ENCODE data around the gene MOXD1.

MOXD1 gene

GRCh38 chr6:132400883-132401617, at the start of gene MOXD1:
TSS of gene MOXD1 (minus strand) at chr6:132401475. CDS start at chr6:132401426, 49 bp downstream.
- no peak for FAIRE-seq

GRCh38 chr6:132446855-132447241, 45.6 kb upstream of the MOXD1 start:
- FAIRE-seq, result no peak

- FAIRE-seq, result no peak
Observed at GRCh38 chr6:132446141-132446854, 45.0 kb upstream of the MOXD1 start.

GRCh38 chr6:132445201-132445951, 44.1 kb upstream of the MOXD1 start:
- FAIRE-seq, result no peak

DNA sequence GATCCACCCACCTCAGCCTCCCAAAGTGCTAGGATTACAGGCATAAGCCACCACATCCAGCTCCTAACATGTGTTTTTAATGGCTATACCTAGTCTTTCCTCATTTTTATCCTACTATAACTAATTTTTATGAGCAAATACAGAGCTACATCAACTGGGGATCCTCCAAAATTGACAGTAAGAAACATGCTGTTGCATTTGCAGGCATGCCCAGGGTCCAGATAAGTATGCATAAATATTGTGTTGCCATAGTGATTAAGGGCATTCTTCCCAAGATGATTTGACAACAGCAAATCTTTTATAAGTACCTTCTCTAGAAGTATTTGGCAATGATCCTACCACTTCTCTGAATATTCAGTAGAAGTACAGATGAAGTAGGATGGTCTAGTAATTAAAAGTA, 41.9 kb upstream of the MOXD1 start:
- FAIRE-seq, result no peak

- no peak for FAIRE-seq
Observed at GRCh38 chr6:132430110-132430509, 28.8 kb upstream of the MOXD1 start.

GRCh38 chr6:132425176-132425575, 23.9 kb upstream of the MOXD1 start:
- no peak for FAIRE-seq

GRCh38 chr6:132423839-132424238, 22.6 kb upstream of the MOXD1 start:
- FAIRE-seq, result no peak

GRCh38 chr6:132418235-132418965, 17.1 kb upstream of the MOXD1 start:
- no peak for FAIRE-seq

- no peak for FAIRE-seq
Observed at GRCh38 chr6:132414761-132415160, 13.5 kb upstream of the MOXD1 start.

DNA sequence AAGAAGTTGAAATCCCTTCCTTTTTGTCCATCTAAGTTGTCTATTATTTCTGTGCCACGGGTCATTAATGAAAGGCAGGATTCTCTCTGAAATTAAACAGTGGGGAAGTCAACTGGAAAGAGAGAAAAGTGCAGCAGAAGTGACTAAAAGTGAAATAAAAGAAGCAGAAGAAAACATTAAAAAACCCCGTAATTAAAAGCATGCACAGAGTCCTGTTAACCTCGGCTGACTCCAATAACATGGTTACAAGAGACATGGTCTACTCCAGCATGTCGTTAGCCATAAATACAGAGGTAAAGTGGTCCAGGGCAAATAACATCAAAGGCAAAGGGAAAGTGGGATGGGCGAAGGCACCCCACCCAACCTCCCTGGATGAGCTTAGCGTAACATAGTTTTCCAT, 13.0 kb upstream of the MOXD1 start:
- FAIRE-seq, result no peak

DNA sequence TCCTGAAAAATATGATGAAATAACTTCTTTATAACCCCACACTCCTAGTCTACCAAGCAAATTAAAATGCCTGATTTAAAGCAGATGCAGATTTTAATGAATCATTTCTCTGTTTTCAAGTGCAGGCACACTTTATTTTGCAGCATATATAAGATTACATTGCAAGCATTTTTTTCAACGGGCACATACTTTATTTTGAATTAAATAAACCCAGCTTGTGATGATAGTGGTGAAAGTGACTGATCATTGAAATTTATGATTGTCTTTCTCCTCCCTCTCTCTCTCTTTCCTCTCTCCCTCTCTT, 12.2 kb upstream of the MOXD1 start:
- no peak for FAIRE-seq

DNA sequence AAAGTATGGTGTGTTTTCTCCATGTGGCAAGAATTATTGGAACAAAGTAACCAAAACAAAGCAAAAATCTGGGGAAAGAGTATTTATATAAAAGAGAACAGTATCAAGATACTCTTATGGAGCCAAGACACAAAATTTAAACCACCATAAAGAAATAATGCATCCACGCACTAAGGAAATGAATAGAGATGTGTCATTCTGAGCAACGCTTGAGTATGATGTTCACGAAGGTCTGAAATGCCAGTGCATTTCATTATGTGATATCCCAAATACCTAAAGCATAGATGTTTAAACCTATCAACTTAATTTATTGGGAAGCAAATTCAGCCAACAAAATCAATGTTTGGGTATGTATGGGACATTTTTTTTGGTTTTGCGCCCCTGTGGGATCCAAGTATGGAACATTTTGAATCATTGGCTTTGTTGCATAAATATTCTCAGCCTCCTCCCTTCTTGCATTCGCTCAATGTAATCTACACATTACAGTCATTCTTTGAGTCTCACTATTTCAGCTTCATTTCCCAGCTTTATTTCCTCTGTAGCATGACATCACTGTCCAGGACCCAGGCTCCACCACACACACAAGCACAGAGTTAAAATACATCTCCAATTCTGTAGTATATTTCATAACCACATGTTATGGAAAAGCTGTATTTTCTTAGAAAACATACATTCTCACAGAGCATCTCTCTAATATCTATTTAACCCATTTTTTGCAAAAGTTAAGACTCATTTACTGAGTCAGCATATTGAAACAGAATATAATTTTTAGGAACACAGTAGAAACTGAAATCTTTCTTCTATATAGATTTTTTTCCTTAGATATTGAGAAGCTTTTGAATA, 11.6 kb upstream of the MOXD1 start:
- no peak for FAIRE-seq

GRCh38 chr6:132411296-132411695, 10.0 kb upstream of the MOXD1 start:
- no peak for FAIRE-seq

- FAIRE-seq, result no peak
Observed at GRCh38 chr6:132410830-132411229, 9.6 kb upstream of the MOXD1 start.

DNA sequence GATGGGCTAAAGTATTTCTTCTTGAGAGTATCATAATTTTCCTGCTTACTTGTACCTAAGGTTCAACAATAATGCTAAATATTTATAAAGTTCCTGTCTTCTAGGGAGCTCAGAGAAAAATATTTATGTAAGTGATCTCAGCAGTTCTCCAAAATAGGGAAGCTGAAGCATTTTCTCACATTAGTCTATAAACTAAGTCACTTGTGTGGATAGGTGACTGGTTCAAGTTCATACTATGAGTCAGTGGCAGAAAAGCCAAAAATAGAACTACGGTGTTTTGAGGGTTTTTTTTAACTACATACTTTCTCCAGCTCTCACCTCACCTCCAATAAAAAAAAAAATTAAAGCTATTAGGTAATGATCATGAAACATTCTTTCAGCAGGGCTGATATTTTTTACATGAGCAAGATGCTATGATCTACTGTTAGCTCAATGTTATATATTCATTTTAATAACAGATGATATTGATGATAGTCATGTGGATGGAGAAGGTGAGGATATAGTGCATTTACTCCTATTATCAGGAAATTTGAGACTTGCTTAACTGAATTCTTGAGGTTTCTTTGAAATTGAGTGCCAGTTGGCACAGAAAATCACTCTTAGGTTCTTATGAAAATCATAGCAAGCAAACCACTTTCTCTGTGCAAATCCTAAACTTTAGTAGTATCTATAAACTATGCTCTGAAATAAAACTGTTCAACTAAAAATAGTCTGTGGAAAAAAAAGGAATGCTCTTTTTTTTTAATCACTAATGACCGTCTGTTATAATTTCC, 4.1 kb upstream of the MOXD1 start:
- FAIRE-seq, result no peak

- no peak for FAIRE-seq
Observed at GRCh38 chr6:132404736-132405135, 3.5 kb upstream of the MOXD1 start.

- FAIRE-seq, result no peak
Observed at GRCh38 chr6:132404330-132404729, 3.1 kb upstream of the MOXD1 start.

DNA sequence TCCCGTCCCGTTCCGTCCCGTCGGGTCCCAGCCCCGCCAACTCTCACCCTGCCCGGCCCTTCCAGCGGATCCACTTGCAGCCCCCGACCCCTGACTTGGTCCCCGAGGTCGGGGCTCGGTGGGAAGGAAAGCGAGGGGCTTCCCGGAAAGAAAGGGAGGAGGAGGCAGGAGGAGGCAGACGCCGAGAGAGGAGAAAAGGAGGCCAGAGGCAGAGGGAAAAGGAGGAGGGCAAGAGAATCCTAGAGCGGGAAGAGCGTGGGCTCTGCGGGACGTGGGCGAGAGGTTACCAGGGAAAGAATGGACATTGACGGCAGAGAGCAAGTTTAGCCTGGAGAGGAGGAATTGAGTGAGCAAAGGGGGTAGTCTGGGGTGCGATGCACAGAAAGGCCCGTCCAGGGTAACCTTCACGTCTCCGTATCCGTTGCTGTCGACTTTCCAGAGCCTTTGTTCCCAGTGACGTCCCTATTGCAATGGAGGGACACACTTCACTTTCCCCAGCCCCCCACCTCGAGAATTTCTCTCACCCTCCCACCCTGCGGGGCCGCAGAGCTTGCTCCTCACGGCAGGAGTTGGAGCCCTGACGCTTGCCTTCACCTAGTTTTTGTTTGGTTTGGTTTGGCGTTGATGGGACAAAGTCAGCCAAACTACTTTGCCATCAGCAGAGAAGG, 477 bp upstream of the MOXD1 start:
- FAIRE-seq, result no peak

GRCh38 chr6:132400555-132400882, 756 bp downstream of the MOXD1 start:
- FAIRE-seq, result no peak

Measured in islet of Langerhans (tissue), 1 donor.